ENCODE measurements around the gene CFAP77.

DNA sequence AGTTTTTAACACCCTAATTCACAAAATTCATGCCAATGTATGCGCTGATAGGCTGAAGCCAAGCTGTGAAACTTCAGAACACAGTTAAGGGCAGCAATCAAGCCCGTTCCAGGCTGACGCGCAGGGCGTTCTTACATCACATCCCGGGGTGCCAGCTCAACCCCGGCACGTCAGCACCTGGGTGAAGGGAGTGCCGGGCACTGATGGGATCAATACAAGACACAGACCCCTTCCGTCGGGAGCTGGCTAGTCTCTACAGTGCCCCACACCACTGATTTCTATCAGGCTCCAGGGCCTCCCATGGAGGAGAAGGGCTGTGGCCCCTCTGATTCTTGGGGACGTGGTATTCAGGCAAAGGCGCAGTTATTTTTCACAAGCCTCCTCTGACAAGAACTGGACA is 184.4 kb downstream of the CFAP77 start:
- TF ChIP-seq POLR2A (IDR thresholded peaks at IDR 0.05) (no peak), CTCF (IDR thresholded peaks at IDR 0.05) (no peak), POLR2AphosphoS5 (IDR thresholded peaks at IDR 0.05) (no peak)

Measured in prostate gland (tissue), 2 donors.